Karpas-422 (cell line): Measurements from ENCODE around the gene NCOA6. TPM values are rescaled to one million over a fixed set of nuclear protein-coding genes. Genes with fewer than 3 reads are reported as not detected.

ENCODE experiments used
- DNase-seq: peaks from one replicate; pipeline ENCODE4 v3.0.0-alpha.2; 2015
- H2AFZ ChIP-seq: fragments of 200-600 bp; sonication (generic); 2 replicates; pipeline ENCODE4 v1.6.1; 2014; ENCODE audit warnings: antibody characterized with exemption, low read length, mixed read lengths
- H3K27ac ChIP-seq: fragments of 200-600 bp; sonication (generic); 2 replicates; pipeline ENCODE4 v1.5.1; 2014; ENCODE audit warnings: mild to moderate bottlenecking, low read length, moderate library complexity
- H3K27me3 ChIP-seq: fragments of 200-600 bp; sonication (generic); 2 replicates; pipeline ENCODE4 v1.6.1; 2014; ENCODE audit warnings: low read length, mixed read lengths
- H3K36me3 ChIP-seq: fragments of 200-600 bp; sonication (generic); 2 replicates; pipeline ENCODE4 v1.6.1; 2014; ENCODE audit warnings: low read length, mixed read lengths; ENCODE audit not compliant: insufficient read depth
- H3K4me1 ChIP-seq: fragments of 200-600 bp; sonication (generic); 2 replicates; pipeline ENCODE4 v1.6.1; 2014; ENCODE audit warnings: mild to moderate bottlenecking, low read length, mixed read lengths
- H3K4me2 ChIP-seq: fragments of 200-600 bp; sonication (generic); 2 replicates; pipeline ENCODE4 v1.6.1; 2014; ENCODE audit warnings: low read length, low read depth, mild to moderate bottlenecking; ENCODE audit not compliant: poor library complexity, severe bottlenecking
- H3K4me3 ChIP-seq: fragments of 200-600 bp; sonication (generic); 2 replicates; pipeline ENCODE4 v1.5.1; 2014; ENCODE audit warnings: mild to moderate bottlenecking, antibody characterized with exemption, low read length, mixed read lengths
- H3K79me2 ChIP-seq: fragments of 200-600 bp; sonication (generic); 2 replicates; pipeline ENCODE4 v1.6.1; 2014; ENCODE audit warnings: mild to moderate bottlenecking, low read length, mixed read lengths
- H3K9ac ChIP-seq: fragments of 200-600 bp; sonication (generic); 2 replicates; pipeline ENCODE4 v1.6.0; 2014; ENCODE audit warnings: low read length
- H3K9me2 ChIP-seq: fragments of 200-600 bp; sonication (generic), shearing (Covaris generic); replicated peaks from 2 replicates; pipeline ENCODE4 v1.6.0; 2014; ENCODE audit warnings: mild to moderate bottlenecking, low read length, moderate library complexity; ENCODE audit not compliant: insufficient read depth
- H3K9me3 ChIP-seq: fragments of 300-700, 200-600 bp; sonication (generic); 2 replicates; pipeline ENCODE4 v1.6.1; 2014; ENCODE audit warnings: low read length, mixed read lengths
- H4K20me1 ChIP-seq: fragments of 200-600 bp; sonication (generic); 2 replicates; pipeline ENCODE4 v1.6.1; 2014; ENCODE audit warnings: mild to moderate bottlenecking, antibody characterized with exemption, low read length, low read depth; ENCODE audit not compliant: insufficient read depth
- total RNA-seq: library from RNA; depleted of rRNA; stranded (reverse); fragments of >200 nt; shearing (Covaris generic); gene quantifications from 2 replicates; pipeline ENCODE4 v1.2.3, GENCODE V29; 2014; ENCODE audit warnings: low replicate concordance

The NCOA6 gene
- total RNA-seq, 1 experiment from 2014 or later = 15.4 TPM

DNA sequence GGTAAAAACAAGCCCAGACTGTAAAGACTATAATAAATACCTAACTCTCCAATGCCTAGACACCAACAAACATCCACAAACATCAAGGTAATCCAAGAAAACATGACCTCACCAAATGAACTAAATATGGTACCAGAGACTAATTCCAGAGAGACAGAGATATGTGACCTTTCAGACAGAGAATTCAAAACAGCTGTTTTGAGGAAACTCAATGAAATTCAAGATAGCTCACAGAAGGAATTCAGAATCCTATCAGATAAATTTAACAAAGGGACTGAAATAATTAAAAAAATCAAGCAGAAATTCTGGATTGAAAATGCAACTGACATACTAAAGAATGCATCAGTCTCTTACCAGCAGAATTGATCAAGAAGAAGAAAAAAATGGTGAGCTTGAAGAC lies 26.6 kb downstream of the NCOA6 start:
- no peak for DNase-seq
- Histone ChIP-seq H3K79me2 (peaks cover 100% of the 10 kb centered on the region), H3K4me1 (peaks cover 8% of the 10 kb centered on the region), H2AFZ (no peak overlapping the region), H4K20me1 (no peaks in the 10 kb centered on the region), H3K36me3 (no peaks in the 10 kb centered on the region), H3K27me3 (no peaks in the 10 kb centered on the region), H3K4me3 (no peak overlapping the region), H3K9ac (no peak overlapping the region), H3K9me2 (no peaks in the 10 kb centered on the region), H3K9me3 (no peaks in the 10 kb centered on the region), H3K4me2 (no peak overlapping the region), H3K27ac (no peak overlapping the region)

- Histone ChIP-seq H3K79me2 (peaks cover 100% of the 10 kb centered on the region), H4K20me1 (no peaks in the 10 kb centered on the region), H3K4me2 (no peak overlapping the region), H2AFZ (no peak overlapping the region), H3K4me3 (no peak overlapping the region), H3K9me2 (no peaks in the 10 kb centered on the region), H3K9me3 (no peaks in the 10 kb centered on the region), H3K27me3 (no peaks in the 10 kb centered on the region), H3K4me1 (peaks cover 13% of the 10 kb centered on the region), H3K9ac (no peak overlapping the region), H3K36me3 (no peaks in the 10 kb centered on the region), H3K27ac (no peak overlapping the region)
- no peak for DNase-seq
These were observed 27.1 kb downstream of the NCOA6 start for GRCh38 chr20:34798328-34798727.

- no peak overlapping the region for H3K27ac ChIP-seq
- H3K9me2 ChIP-seq = no peaks in the 10 kb centered on the region
- H4K20me1 ChIP-seq = no peaks in the 10 kb centered on the region
- H3K9me3 ChIP-seq = no peaks in the 10 kb centered on the region
- H2AFZ ChIP-seq = no peak overlapping the region
- H3K4me2 ChIP-seq = no peak overlapping the region
- peaks cover 23% of the 10 kb centered on the region for H3K4me1 ChIP-seq
- H3K4me3 ChIP-seq = no peak overlapping the region
- H3K36me3 ChIP-seq = no peaks in the 10 kb centered on the region
- peaks cover 100% of the 10 kb centered on the region for H3K79me2 ChIP-seq
- H3K27me3 ChIP-seq = no peaks in the 10 kb centered on the region
- H3K9ac ChIP-seq = no peak overlapping the region
- DNase-seq = no peak
These were observed 28.1 kb downstream of the NCOA6 start for GRCh38 chr20:34797012-34797995.

DNA sequence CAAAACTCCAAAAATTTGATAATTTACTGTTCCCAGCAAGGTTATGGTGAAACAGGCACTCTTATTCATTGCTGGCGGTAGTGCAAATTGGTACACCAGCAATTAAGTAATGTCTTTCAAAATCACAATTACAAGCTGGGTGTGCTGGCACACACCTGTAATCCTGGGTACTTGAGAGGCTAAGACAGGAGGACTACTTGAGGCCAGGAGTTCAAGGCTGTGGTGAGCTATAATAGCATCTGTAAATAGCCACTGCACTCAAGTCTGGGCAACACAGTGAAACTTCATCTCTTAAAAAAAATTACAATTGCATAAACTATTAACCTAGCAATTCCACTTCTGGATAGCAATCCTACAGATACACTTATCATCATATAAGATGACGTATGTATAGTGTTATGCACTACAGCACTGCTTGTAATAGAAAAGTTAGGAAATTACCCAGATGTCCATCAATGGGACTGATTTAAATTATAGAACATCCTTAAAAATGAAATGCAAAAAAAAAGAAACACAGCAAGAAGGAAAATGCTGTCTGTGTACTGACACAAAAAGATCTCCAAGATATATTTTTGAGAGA lies 31.4 kb downstream of the NCOA6 start:
- no peaks in the 10 kb centered on the region for H3K9me2 ChIP-seq
- no peaks in the 10 kb centered on the region for H3K36me3 ChIP-seq
- peaks cover 38% of the 10 kb centered on the region for H3K4me1 ChIP-seq
- no peak overlapping the region for H3K4me3 ChIP-seq
- no peaks in the 10 kb centered on the region for H3K9me3 ChIP-seq
- no peak overlapping the region for H3K4me2 ChIP-seq
- no peaks in the 10 kb centered on the region for H3K27me3 ChIP-seq
- DNase-seq = no peak
- H3K79me2 ChIP-seq = peaks cover 89% of the 10 kb centered on the region
- H3K9ac ChIP-seq = no peak overlapping the region
- no peak overlapping the region for H2AFZ ChIP-seq
- H3K27ac ChIP-seq = no peak overlapping the region
- no peaks in the 10 kb centered on the region for H4K20me1 ChIP-seq

- H3K79me2 ChIP-seq = peaks cover 76% of the 10 kb centered on the region
- H3K27me3 ChIP-seq = no peaks in the 10 kb centered on the region
- H3K4me2 ChIP-seq = peak overlapping the region; percentile 60
- peaks cover 38% of the 10 kb centered on the region for H3K4me1 ChIP-seq
- H2AFZ ChIP-seq = no peak overlapping the region
- no peaks in the 10 kb centered on the region for H3K9me3 ChIP-seq
- H3K9ac ChIP-seq = 0 out of 2 replicates have a peak overlapping the region, but pooled peaks have one; percentile 10
- H4K20me1 ChIP-seq = no peaks in the 10 kb centered on the region
- no peaks in the 10 kb centered on the region for H3K9me2 ChIP-seq
- no peak overlapping the region for H3K4me3 ChIP-seq
- H3K27ac ChIP-seq = peak overlapping the region; percentile 63
- H3K36me3 ChIP-seq = no peaks in the 10 kb centered on the region
- no peak for DNase-seq
These were observed 32.6 kb downstream of the NCOA6 start for GRCh38 chr20:34792687-34793363.

GRCh38 chr20:34791289-34792020 lies 34.0 kb downstream of the NCOA6 start:
- DNase-seq = no peak
- no peak overlapping the region for H2AFZ ChIP-seq
- peak overlapping the region; percentile 60 for H3K4me2 ChIP-seq
- peak overlapping the region; percentile 21; the same call in 1 of the 2 replicates for H3K9ac ChIP-seq
- peak overlapping the region; percentile 63 for H3K27ac ChIP-seq
- H3K4me3 ChIP-seq = peak overlapping the region; percentile 5; the same call in 1 of the 2 replicates
- no peaks in the 10 kb centered on the region for H3K36me3 ChIP-seq
- H3K9me3 ChIP-seq = no peaks in the 10 kb centered on the region
- H3K9me2 ChIP-seq = no peaks in the 10 kb centered on the region
- H3K79me2 ChIP-seq = peaks cover 65% of the 10 kb centered on the region
- no peaks in the 10 kb centered on the region for H4K20me1 ChIP-seq
- peaks cover 38% of the 10 kb centered on the region for H3K4me1 ChIP-seq
- H3K27me3 ChIP-seq = no peaks in the 10 kb centered on the region

DNA sequence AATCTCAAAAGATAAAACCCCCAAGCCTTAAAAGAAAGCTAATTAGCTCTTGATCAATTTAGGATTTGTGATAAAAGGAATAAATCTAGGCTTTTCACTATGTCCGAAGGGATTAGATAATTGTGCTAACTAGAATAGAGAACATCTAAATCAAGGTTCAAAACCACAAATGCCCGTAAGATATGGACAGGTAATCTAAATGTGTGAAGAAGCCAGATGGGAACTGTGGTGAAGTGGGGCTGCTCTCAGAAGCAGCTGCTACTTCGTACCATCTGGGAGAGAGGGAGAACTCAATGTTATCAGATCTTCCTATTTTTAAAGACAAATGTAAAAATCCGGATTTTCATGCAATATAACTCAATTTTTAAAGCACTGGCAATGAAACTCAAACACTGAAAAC lies 44.2 kb downstream of the NCOA6 start:
- DNase-seq = no peak
- Histone ChIP-seq H3K27me3 (no peaks in the 10 kb centered on the region), H3K9ac (no peak overlapping the region), H3K4me3 (no peak overlapping the region), H3K4me1 (no peaks in the 10 kb centered on the region), H2AFZ (no peak overlapping the region), H3K79me2 (peaks cover 29% of the 10 kb centered on the region), H3K9me3 (no peaks in the 10 kb centered on the region), H4K20me1 (no peaks in the 10 kb centered on the region), H3K9me2 (no peaks in the 10 kb centered on the region), H3K36me3 (peaks cover 11% of the 10 kb centered on the region; the same call in 1 of the 2 replicates), H3K27ac (no peak overlapping the region), H3K4me2 (no peak overlapping the region)
